Brain pericyte (primary cell): ENCODE data around the gene SPINK13.
"Not testable (repeated sequence)": the region's sequence is repeated elsewhere in the genome, so short reads cannot be mapped to it uniquely, and the experiment has no call there.

Experiments
- DNase-seq: peaks from one replicate; pipeline ENCODE4 v3.0.0-alpha.2; 2012; ENCODE audit warnings: low read depth, low spot score

SPINK13 gene

DNA sequence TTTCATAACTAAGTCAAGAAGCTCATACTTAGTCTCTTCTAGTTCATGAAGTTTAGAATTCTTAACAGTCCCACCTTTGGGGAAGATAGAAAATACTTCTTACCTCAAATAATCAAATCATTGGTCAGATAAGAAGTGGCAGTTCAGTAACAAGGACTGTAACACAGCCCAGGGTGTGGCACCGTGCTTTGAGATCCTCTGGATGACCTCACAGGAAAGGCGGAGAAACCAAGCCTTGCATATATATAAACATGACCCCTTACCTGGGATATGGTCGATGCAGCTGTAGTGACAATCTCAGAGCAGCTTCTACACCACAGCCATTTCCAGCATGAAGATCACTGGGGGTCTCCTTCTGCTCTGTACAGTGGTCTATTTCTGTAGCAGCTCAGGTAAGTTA lies 43.6 kb downstream of the SPINK13 start, which contains the start of gene SPINK7:
Gene SPINK7 (plus strand): TSS at position 271 of the 400 bp plus-strand sequence. CDS start 61 bp downstream, at position 332.
- DNase-seq = no peak

DNA sequence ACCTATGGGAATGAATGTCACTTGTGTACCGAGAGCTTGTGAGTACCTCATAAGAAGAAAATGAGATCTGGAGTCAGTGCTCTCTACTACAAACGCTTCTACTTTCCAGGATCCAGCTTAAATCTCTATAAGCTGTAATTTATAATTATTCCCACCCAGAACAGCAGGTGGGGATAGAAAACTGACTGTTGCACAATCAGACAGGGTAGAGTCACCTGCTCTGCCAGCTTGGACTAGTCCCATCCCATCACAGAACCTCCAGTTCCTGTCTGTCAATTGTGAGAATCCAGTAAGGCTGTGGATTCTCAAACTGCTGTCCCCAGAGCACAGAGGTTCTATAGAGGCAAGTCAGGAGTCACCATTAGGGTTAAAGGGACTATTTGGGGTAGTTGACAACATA lies 45.6 kb downstream of the SPINK13 start:
- DNase-seq = no peak

DNA sequence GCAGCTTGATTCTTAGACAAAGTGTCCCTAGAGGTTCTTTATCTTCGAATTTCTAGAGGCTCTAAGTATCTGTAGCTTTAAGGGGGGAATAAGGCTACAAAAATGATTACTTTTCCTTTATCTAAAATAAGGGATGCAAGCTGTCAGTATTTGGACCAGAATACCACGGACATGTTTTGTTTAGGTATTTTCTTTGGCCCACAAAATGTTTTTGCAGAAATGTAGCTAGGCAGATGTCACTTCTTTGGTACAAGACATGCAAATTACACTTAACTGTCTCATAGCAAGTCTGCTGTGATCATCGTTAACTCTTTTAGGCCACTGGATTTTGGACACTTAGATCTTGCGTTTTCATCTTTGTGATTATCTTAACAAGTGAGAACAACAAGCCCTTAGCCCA lies 46.1 kb downstream of the SPINK13 start:
- no peak for DNase-seq

DNA sequence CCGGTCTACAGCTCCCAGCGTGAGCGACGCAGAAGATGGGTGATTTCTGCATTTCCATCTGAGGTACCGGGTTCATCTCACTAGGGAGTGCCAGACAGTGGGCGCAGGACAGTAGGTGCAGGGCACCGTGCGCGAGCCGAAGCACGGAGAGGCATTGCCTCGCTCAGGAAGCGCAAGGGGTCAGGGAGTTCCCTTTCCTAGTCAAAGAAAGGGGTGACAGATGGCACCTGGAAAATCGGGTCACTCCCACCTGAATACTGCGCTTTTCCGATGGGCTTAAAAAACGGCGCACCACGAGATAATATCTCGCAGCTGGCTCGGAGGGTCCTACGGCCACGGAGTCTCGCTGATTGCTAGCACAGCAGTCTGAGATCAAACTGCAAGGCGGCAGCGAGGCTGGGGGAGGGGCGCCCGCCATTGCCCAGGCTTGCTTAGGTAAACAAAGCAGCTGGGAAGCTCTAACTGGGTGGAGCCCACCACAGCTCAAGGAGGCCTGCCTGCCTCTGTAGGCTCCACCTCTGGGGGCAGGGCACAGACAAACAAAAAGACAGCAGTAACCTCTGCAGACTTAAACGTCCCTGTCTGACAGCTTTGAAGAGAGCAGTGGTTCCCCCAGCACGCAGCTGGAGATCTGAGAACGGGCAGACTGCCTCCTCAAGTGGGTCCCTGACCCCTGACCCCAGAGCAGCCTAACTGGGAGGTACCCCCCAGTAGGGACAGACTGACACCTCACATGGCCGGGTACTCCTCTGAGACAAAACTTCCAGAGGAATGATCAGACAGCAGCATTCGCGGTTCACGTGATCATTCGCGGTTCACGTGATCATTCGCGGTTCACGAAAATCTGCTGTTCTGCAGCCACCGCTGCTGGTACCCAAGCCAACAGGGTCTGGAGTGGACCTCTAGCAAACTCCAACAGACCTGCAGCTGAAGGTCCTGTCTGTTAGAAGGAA lies 51.7 kb downstream of the SPINK13 start:
- not testable (repeated sequence) for DNase-seq

DNA sequence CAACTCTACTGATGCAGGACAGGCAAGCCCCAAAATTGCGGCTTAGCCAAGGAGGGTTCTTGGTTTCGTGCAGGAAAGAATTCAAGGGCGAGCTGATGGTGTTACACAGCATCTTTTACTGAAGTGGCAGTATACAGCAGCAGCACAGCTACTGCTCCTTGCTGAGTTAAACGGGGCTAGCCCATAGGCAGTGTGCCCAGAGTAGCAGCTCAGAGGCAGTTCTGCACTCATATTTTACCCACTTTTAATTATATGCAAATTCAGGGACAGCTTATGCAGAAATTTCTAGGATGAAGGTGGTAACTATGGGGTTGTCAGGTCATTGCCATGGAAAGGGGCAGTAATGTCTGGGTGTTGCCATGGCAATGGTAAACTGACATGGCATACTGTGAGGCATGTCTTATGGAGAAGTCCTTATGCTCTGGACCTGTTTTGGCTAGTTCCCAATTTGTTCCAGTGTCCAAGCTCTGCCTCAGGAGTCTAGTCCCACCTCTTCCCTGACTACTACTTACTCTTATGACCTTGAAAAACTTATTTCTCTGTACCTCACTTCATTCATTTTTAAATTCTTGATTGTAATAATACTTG lies 64.8 kb downstream of the SPINK13 start:
- DNase-seq = no peak

DNA sequence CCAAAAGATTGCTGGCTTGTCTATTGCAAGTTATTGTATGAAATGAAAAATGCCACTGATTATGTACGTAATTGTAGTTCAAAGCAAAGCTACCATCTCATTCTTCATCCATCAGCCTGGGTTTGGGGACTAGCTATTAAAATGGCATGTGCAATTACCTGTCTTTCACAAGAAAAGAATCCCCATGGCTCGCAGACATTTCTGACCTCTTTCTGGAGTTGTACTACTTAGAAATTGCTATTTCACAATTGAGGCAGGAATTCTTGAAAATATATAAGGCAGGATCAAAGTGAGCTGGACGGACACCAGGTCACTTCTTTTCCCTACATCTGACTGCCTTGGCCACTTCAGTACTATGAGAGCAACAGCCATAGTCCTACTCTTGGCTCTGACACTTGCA lies 66.7 kb downstream of the SPINK13 start, which contains the start of gene SPINK9:
Gene SPINK9 (plus strand): TSS at position 301 of the 400 bp plus-strand sequence. CDS start 55 bp downstream, at position 356.
- DNase-seq = no peak
